ENCODE measurements around the gene ZNF462.
"Not testable (repeated sequence)": the region's sequence is repeated elsewhere in the genome, so short reads cannot be mapped to it uniquely, and the experiment has no call there.

ZNF462 gene

DNA sequence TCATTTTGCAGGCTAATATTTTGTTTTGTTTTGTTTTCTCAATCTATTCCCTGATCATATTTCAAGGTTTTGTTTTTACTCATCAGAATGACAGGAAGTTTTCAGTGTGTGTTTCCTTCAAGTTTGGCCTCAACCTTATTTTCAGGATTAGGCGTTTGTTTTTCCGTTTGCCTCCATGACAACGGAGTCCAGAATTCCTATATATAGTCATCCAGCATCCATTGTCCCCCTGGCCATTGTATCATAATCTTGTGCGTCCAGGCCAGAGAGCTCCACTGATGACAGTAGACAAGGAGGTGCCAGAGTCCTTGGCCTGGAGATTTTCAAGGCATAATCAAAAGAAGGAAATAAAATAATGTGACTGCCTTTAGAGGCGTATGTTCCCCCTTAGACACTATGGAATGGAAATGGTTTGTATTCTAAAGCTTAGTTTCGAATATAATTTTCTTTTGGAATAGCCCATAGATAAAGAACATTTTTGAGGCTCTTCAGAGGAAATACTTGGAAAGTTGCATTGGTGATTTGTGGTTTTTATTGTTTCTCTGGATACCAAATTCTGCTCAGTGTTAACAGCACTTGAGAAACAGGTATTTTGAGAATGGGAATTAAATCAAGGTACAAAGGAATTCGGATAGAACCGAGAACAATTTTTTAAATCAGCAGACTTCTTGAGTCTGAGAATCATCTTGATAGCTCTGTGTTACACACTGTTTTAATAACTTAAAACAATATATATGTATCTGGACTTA, 99.8 kb downstream of the ZNF462 start:
- DNase-seq (ENCODE audit: low read depth) = no peak

DNA sequence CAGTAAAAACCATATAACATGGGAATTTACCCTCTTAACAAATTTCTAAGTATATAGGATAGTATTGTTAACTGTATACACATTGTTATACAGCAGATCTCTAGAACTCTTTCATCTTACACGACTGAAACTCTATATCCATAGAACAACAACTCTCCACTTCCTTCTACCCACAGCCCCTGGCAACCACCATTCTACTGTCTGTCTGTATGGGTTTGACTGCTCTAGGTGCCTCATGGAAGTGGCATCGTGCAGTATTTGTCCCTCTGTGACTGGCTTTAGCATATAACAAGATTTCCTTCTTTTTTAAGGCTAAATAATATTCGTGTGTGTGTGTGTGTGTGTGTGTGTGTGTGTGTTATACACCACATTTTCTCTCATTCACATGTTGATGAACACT, 100.7 kb downstream of the ZNF462 start:
- no peak for DNase-seq (ENCODE audit: low read depth)

DNA sequence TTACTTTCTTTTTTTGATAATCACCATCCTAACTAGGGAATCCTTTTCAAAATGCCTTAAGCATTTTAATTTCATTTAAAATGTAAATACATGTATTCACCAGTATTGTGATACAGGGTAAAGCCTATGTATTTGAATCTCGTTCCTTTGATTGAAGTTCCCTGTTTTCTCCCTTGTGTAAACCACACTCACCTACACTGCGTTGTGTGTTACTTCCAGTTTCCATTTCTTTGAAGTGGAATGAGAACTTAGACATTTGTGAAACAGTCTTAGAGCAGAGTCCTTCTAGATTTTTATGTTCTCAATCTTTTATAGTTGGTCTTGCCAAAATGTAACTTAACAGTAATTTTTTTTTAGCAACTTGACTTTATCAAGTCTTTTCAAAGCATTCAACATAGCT, 101.4 kb downstream of the ZNF462 start:
- no peak for DNase-seq (ENCODE audit: low read depth)

DNA sequence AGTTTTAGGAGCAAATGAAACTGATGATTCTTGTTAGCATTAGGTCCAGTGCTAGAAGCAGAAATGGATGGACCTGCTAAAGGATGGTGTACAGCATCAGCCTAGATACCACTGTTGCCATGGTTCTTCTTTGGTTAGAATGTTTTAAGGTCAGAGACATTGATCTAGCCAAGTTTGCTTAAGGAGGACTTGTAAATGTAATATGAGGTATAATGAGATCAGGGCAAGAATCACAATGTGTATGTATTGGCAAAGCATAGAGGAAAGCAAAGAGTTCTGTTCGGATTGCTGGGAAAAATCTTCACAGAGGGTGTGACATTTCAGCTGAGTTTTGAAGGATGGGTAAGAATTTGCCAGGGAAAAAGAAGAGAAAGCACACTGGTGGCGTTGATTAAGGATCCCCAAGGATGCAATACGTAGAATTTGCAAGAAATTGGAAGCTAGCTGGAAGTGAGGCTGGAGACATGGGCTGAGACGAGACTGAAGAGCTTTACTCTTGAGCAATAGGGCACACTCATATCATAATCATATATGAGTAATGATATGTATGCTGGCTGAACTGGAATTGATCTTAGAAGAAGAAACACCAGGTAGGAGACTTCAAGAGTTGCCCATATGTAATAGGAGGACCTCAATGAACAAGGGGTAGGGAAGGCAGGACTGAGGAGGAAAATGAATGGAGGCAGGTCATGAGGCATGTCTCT, 102.0 kb downstream of the ZNF462 start:
- DNase-seq (ENCODE audit: low read depth) = no peak

DNA sequence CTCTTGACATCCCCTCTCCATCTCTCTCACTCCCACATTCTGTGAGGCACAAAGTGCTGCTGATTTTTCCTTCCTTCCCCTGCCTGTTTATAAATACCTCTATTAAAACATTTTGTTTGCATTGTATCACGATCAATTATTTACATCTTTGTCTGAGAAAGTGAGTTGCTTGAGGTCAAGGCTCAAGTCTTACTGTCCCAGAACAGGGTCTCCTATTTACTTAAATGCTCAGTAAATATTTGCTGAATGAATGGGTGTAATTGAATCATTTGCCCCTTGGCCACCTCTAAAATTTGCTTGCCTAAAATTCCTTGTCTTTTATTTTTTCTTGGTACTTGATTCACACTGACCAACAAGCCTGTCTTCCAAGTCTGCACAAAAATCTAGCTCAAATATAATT, 103.5 kb downstream of the ZNF462 start:
- no peak for DNase-seq (ENCODE audit: low read depth)

- DNase-seq (ENCODE audit: low read depth) = no peak
These were observed 106.7 kb downstream of the ZNF462 start for GRCh38 chr9:106969696-106970095.

GRCh38 chr9:106970219-106970975, 107.4 kb downstream of the ZNF462 start:
- no peak for DNase-seq (ENCODE audit: low read depth)

- DNase-seq (ENCODE audit: low read depth) = no peak
These were observed 108.1 kb downstream of the ZNF462 start for GRCh38 chr9:106970976-106971457.

DNA sequence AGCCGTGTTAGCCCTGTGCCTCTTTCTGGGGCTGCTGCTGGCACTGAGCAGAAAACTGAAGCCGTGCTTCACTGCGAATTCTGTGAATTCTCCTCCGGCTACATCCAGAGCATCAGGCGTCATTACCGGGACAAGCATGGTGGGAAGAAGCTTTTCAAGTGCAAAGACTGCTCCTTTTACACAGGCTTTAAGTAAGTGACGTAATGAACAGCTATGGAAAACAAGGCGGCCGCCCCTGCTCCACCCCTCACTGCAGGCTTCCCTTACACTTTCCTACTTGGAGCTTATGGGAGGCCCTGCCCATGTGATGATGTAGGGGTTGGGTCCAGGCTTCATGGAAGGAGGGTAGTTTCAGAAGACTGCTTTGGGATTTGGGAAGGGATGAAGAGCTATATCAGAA, 109.1 kb downstream of the ZNF462 start:
- no peak for DNase-seq (ENCODE audit: low read depth)

- no peak for DNase-seq (ENCODE audit: low read depth)
These were observed 111.4 kb downstream of the ZNF462 start for GRCh38 chr9:106974341-106974740.

DNA sequence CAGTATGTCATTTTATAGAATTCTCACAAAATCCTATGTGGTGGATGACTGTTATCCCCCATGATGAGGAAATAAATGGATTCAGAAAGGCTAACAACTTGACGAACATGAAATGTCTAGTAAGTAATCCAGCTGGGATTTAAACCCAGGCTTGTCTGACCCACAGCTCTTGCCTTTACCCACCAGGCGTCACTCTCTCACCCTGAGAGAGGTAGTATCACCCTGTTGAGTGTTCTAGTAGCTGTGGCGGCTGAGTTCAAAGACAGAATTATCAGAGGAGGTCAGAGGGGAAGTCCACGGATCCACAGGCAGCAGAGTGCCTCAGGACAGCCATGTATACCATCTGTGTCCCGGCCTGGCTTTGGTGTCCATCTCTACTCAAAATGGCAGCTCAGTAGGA, 113.8 kb downstream of the ZNF462 start:
- DNase-seq (ENCODE audit: low read depth) = no peak

DNA sequence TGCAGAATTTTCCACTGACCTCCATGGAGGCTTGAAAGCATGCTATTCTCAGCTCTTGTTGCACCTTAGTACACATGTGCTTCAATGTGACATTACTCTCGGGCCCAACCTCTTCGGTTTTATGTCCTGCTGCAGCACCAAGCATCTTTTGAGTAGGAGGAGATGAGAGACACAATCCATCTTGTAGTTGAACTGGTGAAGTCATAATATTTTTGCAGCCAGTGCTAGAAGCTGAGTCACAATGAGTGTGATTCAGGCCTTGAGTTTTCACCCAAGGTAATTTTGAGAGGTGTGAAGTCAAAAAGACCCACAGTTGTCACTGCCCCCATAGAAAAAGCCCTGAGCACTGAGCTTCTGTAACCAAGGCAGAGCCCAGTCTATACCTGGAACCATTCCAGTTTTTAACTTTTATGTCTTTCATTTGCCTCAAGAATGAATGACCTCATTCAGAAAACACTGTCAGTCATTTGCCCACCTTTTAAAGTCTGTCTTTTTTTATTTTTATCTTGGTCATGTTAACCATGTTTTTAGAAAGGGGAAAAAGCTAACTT, 117.7 kb downstream of the ZNF462 start:
- DNase-seq (ENCODE audit: low read depth) = no peak

- DNase-seq (ENCODE audit: low read depth) = no peak
These were observed 118.7 kb downstream of the ZNF462 start for GRCh38 chr9:106981396-106982287.

- no peak for DNase-seq (ENCODE audit: low read depth)
These were observed 119.7 kb downstream of the ZNF462 start for GRCh38 chr9:106982636-106983035.

- DNase-seq (ENCODE audit: low read depth) = no peak
These were observed 120.4 kb downstream of the ZNF462 start for GRCh38 chr9:106983346-106983745.

DNA sequence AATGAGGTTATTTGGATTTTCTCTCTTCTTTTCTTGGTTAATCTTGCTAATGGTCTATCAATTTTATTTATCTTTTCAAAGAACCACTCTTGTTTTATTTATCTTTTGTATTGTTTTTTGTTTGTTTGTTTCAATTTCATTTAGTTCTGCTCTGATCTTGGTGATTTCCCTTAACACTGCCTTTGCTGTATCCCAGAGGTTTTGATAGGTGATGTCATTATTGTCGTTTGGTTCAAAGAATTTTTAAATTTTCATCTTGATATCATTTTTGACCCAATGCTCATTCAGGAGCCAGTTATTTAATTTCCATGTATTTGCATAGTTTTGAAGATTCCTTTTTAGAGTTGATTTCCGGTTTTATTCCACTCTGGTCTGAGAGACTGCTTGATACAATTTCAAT, 126.9 kb downstream of the ZNF462 start:
- not testable (repeated sequence) for DNase-seq (ENCODE audit: low read depth)

DNA sequence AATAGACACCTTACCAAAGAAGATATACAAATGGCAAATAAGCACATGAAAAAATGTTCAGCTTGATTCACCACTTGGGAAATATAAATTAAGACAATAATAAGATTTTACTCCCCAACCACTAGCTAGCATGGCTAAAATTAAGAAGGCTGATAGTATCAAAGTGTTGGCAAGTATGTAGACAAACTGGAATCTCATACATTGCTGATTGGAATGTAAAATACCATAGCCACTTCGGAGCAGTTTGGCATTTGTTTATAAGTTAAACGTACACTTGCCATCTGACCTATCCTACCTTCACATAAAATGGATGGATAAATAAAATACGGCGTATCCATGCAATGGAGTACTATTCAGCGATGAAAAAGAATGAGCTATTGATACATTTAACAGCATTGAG, 129.2 kb downstream of the ZNF462 start:
- no peak for DNase-seq (ENCODE audit: low read depth)

DNA sequence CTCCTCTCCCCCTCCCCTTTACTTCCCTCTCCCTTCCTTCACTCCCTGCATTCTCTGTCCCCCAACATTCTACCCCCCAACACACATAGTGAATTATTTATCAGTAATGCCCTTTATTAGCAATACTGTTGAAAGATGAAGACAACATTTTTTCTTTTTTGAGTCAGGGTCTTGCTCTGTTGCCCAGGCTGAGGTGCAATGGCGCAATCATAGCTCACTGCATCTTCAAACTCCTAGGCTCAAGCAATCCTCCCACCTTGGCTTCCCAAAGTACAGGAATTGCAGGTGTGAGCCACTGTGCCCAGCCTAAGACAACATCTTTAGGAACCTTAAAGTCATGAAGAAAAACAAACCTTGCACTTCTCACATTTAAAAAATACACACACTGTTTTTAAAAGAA, 130.6 kb downstream of the ZNF462 start:
- DNase-seq (ENCODE audit: low read depth) = no peak

GRCh38 chr9:106994463-106994862, 131.5 kb downstream of the ZNF462 start:
- DNase-seq (ENCODE audit: low read depth) = no peak

DNA sequence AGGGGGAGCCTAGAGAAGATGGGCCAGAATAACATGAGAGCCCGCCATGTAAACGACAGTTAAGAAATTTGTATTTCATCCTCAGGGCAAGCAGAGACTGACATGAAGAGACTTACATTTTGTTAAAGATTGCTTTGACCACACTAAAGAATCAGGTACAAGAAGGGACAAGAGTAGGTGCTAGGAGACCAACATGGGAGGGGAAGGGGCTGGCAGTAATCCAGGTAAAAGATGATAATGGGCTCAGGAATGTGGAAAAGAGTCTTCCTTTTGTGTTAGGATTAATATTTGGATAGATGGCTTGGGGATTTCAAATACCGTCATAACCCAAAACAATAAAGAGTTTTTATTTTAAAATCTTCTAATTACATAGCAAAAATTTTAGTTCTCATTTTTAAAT, 137.3 kb downstream of the ZNF462 start:
- DNase-seq (ENCODE audit: low read depth) = no peak

DNA sequence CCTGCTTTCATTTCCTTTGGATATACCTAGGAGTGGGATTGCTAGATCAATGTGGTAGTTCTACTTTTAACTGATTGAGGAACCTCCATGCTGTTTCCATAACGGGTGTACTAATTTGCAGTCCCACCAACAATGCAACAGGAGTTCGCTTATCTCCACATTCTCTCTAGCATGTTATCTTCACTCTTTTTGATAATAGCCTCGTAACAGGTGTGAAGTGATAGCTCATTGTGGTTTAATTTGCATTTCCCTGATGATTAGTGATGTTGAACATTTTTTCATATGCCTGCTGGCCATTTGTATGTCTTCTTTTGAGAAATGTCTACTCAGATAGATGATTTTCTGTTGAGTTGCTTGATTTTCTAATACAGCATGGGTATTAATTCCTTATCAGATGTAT, 142.2 kb downstream of the ZNF462 start:
- no peak for DNase-seq (ENCODE audit: low read depth)

DNA sequence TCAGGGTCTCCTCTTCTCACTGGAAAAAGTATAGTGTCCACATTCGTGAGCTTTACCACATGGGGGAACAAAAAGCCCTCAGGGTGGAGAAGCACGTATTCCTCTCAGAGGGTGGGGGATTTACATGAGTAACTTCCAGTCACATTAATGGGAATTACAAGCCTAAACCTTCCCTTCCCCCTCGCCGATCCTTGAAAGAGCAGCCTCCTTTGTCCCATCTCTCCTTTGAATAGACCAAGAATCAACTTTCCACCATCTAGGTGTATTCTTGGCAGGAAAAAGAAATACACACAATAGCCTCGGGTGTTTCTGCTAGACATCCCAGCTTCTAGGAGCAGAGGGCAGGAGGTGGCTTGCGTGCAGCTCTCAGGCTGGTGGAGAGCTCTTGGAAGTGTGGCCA, 144.4 kb downstream of the ZNF462 start:
- DNase-seq (ENCODE audit: low read depth) = no peak
